ENCODE results near the gene DPYSL3. TPM values are rescaled to one million over a fixed set of nuclear protein-coding genes. Genes with fewer than 3 reads are reported as not detected.

Gene DPYSL3
- total RNA-seq, 1 donor from 2014 or later: 84.1 TPM

- no peak for DNase-seq (ENCODE audit: extremely low spot score, unreplicated experiment)
- no peaks in the 10 kb centered on the region for H3K36me3 Mint-ChIP-seq (ENCODE audit: unreplicated experiment)
- H3K27ac Mint-ChIP-seq (ENCODE audit: unreplicated experiment): no peak overlapping the region
- no peaks in the 10 kb centered on the region for H3K4me1 Mint-ChIP-seq (ENCODE audit: unreplicated experiment)
- TF ChIP-seq CTCF (IDR thresholded peaks at IDR 0.05): no peak
- H3K27me3 Mint-ChIP-seq (ENCODE audit: unreplicated experiment): peaks cover 30% of the 10 kb centered on the region
- no peaks in the 10 kb centered on the region for H3K9me3 Mint-ChIP-seq (ENCODE audit: unreplicated experiment)
- no peak overlapping the region for H3K4me3 Mint-ChIP-seq (ENCODE audit: unreplicated experiment)
Measured at GRCh38 chr5:147340941-147341340, 168.9 kb downstream of the DPYSL3 start.

Data from osteocyte (in vitro differentiated cells).